ENCODE results near the gene DEFB132.

DNA sequence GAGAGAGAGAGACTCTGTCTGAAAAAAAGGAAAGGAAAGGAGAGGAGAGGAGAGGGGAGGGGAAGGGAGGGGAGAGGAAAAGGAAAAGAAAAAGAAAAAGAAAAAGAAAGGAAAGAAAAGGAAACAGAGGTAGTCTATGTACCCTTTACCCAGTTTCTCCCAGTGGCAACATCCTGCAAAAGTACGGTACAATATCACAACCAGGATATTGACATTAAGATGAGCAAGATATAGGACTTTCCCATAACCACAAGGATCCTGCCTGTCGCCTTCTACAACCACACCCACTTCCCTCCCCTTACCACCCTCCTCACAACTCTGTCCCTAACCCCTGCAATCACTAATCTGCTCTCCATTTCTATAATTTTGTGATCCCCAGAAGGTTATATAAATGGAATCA lies 29.0 kb downstream of the DEFB132 start:
- no peak for TF ChIP-seq POLR2A (IDR thresholded peaks at IDR 0.05)
- TF ChIP-seq, protein P1, sequence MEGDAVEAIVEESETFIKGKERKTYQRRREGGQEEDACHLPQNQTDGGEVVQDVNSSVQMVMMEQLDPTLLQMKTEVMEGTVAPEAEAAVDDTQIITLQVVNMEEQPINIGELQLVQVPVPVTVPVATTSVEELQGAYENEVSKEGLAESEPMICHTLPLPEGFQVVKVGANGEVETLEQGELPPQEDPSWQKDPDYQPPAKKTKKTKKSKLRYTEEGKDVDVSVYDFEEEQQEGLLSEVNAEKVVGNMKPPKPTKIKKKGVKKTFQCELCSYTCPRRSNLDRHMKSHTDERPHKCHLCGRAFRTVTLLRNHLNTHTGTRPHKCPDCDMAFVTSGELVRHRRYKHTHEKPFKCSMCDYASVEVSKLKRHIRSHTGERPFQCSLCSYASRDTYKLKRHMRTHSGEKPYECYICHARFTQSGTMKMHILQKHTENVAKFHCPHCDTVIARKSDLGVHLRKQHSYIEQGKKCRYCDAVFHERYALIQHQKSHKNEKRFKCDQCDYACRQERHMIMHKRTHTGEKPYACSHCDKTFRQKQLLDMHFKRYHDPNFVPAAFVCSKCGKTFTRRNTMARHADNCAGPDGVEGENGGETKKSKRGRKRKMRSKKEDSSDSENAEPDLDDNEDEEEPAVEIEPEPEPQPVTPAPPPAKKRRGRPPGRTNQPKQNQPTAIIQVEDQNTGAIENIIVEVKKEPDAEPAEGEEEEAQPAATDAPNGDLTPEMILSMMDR (IDR thresholded peaks at IDR 0.05) = no peak
